Testis (tissue), 2 donors: ENCODE results near the gene COTL1.

Experiments used
- CTCF ChIP-seq, 3 experiments: fragments of 450-650 bp in 2 of 3; fragments of 200-600 bp in 1 of 3; sonication (generic) in 1 of 3; IDR thresholded peaks; one replicate each; pipeline ENCODE4 v1.5.1; 2016 to 2019; ENCODE audit warnings: antibody characterized with exemption in 3 of 3, mild to moderate bottlenecking in 2 of 3, moderate library complexity in 1 of 3
- POLR2A ChIP-seq: fragments of 450-650 bp; IDR thresholded peaks from one replicate; pipeline ENCODE4 v1.6.1; 2017; ENCODE audit warnings: antibody characterized with exemption, mild to moderate bottlenecking, moderate library complexity

- TF ChIP-seq CTCF (IDR thresholded peaks at IDR 0.05) (no peak), POLR2A (no peak)
Measured at GRCh38 chr16:84661418-84662060, 43.7 kb upstream of the COTL1 start.
